OCI-LY7 (cell line): ENCODE data around the gene KATNAL1. TPM values are rescaled to one million over a fixed set of nuclear protein-coding genes. Genes with fewer than 3 reads are reported as not detected.
A peak's percentile ranks its signal among the peaks of the same experiment; 100 is the strongest.

ENCODE experiments used
- BruUV-seq: library from RNA; stranded (reverse); fragments of 400-500 nt; replicated peaks from 2 replicates; lab custom pipeline; 2021; lab: Mats Ljungman, UMichigan
- CTCF ChIA-PET: fragments of 300-600 bp; sonication (Branson Sonifier 250); formaldehyde crosslinking; loops from one replicate; lab custom pipeline; 2022; ENCODE audit warnings: antibody characterized with exemption; ENCODE audit not compliant: unreplicated experiment; lab: Charles Lee
- POLR2A ChIA-PET: fragments of 300-600 bp; sonication (Branson Sonifier 250); formaldehyde crosslinking; loops from one replicate; lab custom pipeline; 2022; ENCODE audit warnings: antibody characterized with exemption; lab: Charles Lee
- DNase-seq: peaks from one replicate; pipeline ENCODE4 v3.0.0-alpha.2; 2015; ENCODE audit warnings: low spot score
- H2AFZ ChIP-seq: fragments of 200-600 bp; sonication (generic), shearing (Covaris generic); 2 replicates; pipeline ENCODE4 v1.6.1; 2014; ENCODE audit warnings: mild to moderate bottlenecking, antibody characterized with exemption, low read length, moderate library complexity
- H3K27ac ChIP-seq: fragments of 200-600 bp; sonication (generic); 2 replicates; pipeline ENCODE4 v1.5.1; 2014; ENCODE audit warnings: mixed run types, low read depth, mild to moderate bottlenecking, moderate library complexity, low read length, inconsistent platforms; ENCODE audit not compliant: poor library complexity, severe bottlenecking
- H3K36me3 ChIP-seq: fragments of 200-600 bp; sonication (generic); 2 replicates; pipeline ENCODE4 v1.6.1; 2014; ENCODE audit warnings: mild to moderate bottlenecking, antibody characterized with exemption, low read length, moderate library complexity, mixed read lengths; ENCODE audit not compliant: insufficient read depth
- H3K4me1 ChIP-seq: fragments of 200-600 bp; sonication (generic); 2 replicates; pipeline ENCODE4 v1.5.1; 2014; ENCODE audit warnings: mild to moderate bottlenecking, low read length; ENCODE audit not compliant: insufficient read depth, poor library complexity, severe bottlenecking
- H3K4me2 ChIP-seq: fragments of 200-600 bp; sonication (generic); 2 replicates; pipeline ENCODE4 v1.6.1; 2014; ENCODE audit warnings: mild to moderate bottlenecking, low read length
- H3K4me3 ChIP-seq: fragments of 200-600 bp; sonication (generic); 2 replicates; pipeline ENCODE4 v1.5.1; 2014; ENCODE audit warnings: mild to moderate bottlenecking, low read depth, low read length; ENCODE audit not compliant: poor library complexity, severe bottlenecking
- H3K79me2 ChIP-seq: fragments of 200-600 bp; sonication (generic); 2 replicates; pipeline ENCODE4 v1.6.1; 2016; ENCODE audit warnings: low read depth, mild to moderate bottlenecking, low read length, moderate library complexity, mixed read lengths; ENCODE audit not compliant: insufficient read depth
- H3K9me2 ChIP-seq: fragments of 200-600 bp; sonication (generic); 2 replicates; pipeline ENCODE4 v1.6.1; 2016; ENCODE audit warnings: mild to moderate bottlenecking, low read length, mixed read lengths; ENCODE audit not compliant: insufficient read depth
- H3K9me3 ChIP-seq: fragments of 200-600 bp; sonication (generic); 2 replicates; pipeline ENCODE4 v1.6.1; 2014; ENCODE audit warnings: mild to moderate bottlenecking, mixed run types, low read length, mixed read lengths
- H4K20me1 ChIP-seq: fragments of 200-600 bp; sonication (generic); 2 replicates; pipeline ENCODE4 v1.6.1; 2014; ENCODE audit warnings: mild to moderate bottlenecking, antibody characterized with exemption, low read length, moderate library complexity, mixed read lengths; ENCODE audit not compliant: insufficient read depth
- EZH2phosphoT487 ChIP-seq: fragments of 200-600 bp; sonication (generic); IDR thresholded peaks from 2 replicates; pipeline ENCODE4 v1.6.1; 2018; ENCODE audit warnings: low read depth, borderline replicate concordance, mild to moderate bottlenecking, mixed run types, antibody characterized with exemption, low read length, moderate library complexity, mixed read lengths
- intact Hi-C: fragments of 100-400 bp; cut with micrococcal nuclease; formaldehyde crosslinking; loops from one replicate; pipeline ENCODE4 v1.10.0; 2022; ENCODE audit not compliant: unreplicated experiment
- total RNA-seq, 2 experiments: library from RNA; depleted of rRNA in 1 of 2; stranded (reverse); fragments of >200 nt in 1 of 2; shearing (Covaris generic) in 1 of 2; gene quantifications; 2 replicates each; pipeline ENCODE4 v1.2.3, GENCODE V29; 2014 to 2022
- TF ChIP-seq, protein P1 (sequence below): fragments of 200-600 bp; sonication (generic); conservative IDR thresholded peaks from 2 replicates; pipeline ENCODE4 v1.5.1; 2014; ENCODE audit warnings: mild to moderate bottlenecking, antibody characterized with exemption, low read length, moderate library complexity, mixed read lengths

Gene KATNAL1
- total RNA-seq, 2 experiments from 2014 or later: 13.9 to 34.5 TPM

- peak overlapping the region; percentile 61 for H3K4me2 ChIP-seq
- POLR2A ChIA-PET: interaction anchor here (0.6 to 5.1 kb wide), 20 partner anchors 9 to 264 kb away, joined by 3 to 34 read pairs (median 4); partner anchors contain the start of gene USPL1
- no peaks in the 10 kb centered on the region for H3K79me2 ChIP-seq
- TSS peak; percentile 7 for BruUV-seq
- no peaks in the 10 kb centered on the region for H4K20me1 ChIP-seq
- H2AFZ ChIP-seq: no peak overlapping the region
- peaks cover 12% of the 10 kb centered on the region; the same call in 1 of the 2 replicates for H3K9me3 ChIP-seq
- no peaks in the 10 kb centered on the region for H3K9me2 ChIP-seq
- CTCF ChIA-PET: interaction anchor here (0.6 to 1.8 kb wide), 4 partner anchors 13 to 86 kb away, joined by 3 to 9 read pairs (median 4); no protein-coding TSS in a partner anchor
- H3K27ac ChIP-seq: peak overlapping the region; percentile 83
- no peak overlapping the region for H3K4me3 ChIP-seq
- no peak for DNase-seq
- intact Hi-C loops: loop anchor here (10.0 kb wide), 1 partner anchor 451 kb away; no protein-coding TSS in a partner anchor
- TF ChIP-seq, protein P1, sequence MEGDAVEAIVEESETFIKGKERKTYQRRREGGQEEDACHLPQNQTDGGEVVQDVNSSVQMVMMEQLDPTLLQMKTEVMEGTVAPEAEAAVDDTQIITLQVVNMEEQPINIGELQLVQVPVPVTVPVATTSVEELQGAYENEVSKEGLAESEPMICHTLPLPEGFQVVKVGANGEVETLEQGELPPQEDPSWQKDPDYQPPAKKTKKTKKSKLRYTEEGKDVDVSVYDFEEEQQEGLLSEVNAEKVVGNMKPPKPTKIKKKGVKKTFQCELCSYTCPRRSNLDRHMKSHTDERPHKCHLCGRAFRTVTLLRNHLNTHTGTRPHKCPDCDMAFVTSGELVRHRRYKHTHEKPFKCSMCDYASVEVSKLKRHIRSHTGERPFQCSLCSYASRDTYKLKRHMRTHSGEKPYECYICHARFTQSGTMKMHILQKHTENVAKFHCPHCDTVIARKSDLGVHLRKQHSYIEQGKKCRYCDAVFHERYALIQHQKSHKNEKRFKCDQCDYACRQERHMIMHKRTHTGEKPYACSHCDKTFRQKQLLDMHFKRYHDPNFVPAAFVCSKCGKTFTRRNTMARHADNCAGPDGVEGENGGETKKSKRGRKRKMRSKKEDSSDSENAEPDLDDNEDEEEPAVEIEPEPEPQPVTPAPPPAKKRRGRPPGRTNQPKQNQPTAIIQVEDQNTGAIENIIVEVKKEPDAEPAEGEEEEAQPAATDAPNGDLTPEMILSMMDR: no peak
- no peak for TF ChIP-seq EZH2phosphoT487
- H3K36me3 ChIP-seq: peaks cover 84% of the 10 kb centered on the region
- H3K4me1 ChIP-seq: peaks cover 50% of the 10 kb centered on the region
These were observed 46.3 kb upstream of the KATNAL1 start for GRCh38 chr13:30353471-30354215.

- Histone ChIP-seq H3K4me2 (no peak overlapping the region), H3K27ac (no peak overlapping the region)
These were observed 45.7 kb upstream of the KATNAL1 start for GRCh38 chr13:30353060-30353459.

More at GRCh38 chr13:30353060-30353459, 45.7 kb upstream of the KATNAL1 start:
- H3K9me2 ChIP-seq: no peaks in the 10 kb centered on the region
- peaks cover 50% of the 10 kb centered on the region for H3K4me1 ChIP-seq
- H3K79me2 ChIP-seq: no peaks in the 10 kb centered on the region
- H3K36me3 ChIP-seq: peaks cover 86% of the 10 kb centered on the region
- ChIA-PET CTCF (interaction anchor here (1.8 kb wide), 1 partner anchor 12 kb away, joined by 6 read pairs; no protein-coding TSS in a partner anchor), POLR2A (interaction anchor here (0.6 to 5.1 kb wide), 14 partner anchors 11 to 881 kb away, joined by 3 to 34 read pairs (median 4); no protein-coding TSS in a partner anchor)
- H2AFZ ChIP-seq: no peak overlapping the region
- DNase-seq: no peak
- intact Hi-C loops: loop anchor here (10.0 kb wide), 1 partner anchor 452 kb away; no protein-coding TSS in a partner anchor
- TF ChIP-seq, protein P1: no peak
- no peak for TF ChIP-seq EZH2phosphoT487
- H3K9me3 ChIP-seq: peaks cover 12% of the 10 kb centered on the region; the same call in 1 of the 2 replicates
- no peaks in the 10 kb centered on the region for H4K20me1 ChIP-seq
- H3K4me3 ChIP-seq: no peak overlapping the region
- no TSS peak for BruUV-seq
